GM18907 (cell line): ENCODE measurements around the gene RBKS.

Source experiments
- ATAC-seq: cut with Tn5 transposase; IDR thresholded peaks from one replicate; pipeline ENCODE4 v1.9.1; 2021; ENCODE audit warnings: mild to moderate bottlenecking, moderate library complexity; ENCODE audit not compliant: unreplicated experiment

RBKS gene

GRCh38 chr2:27803046-27803445, 87.1 kb downstream of the RBKS start:
- ATAC-seq: no peak

DNA sequence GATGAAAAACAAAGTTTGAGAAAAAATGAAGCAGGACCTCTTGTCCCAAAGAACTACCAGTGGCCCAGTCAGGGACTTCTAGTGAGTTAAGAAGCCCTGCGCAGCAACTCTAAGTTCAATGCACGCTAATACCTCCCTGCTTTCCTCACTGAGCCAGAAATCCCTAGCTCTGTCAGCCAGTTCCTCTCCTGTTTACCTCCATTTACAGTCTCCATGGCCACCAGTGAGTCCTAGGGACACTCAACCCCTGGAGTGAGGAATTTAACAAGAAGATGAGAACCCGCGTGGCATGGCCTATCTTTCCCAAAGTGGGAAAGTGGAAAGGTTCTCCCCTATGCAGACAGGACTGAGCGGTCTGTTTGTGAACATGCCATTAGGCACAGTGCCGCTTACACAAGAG, 87.6 kb downstream of the RBKS start:
- no peak for ATAC-seq

DNA sequence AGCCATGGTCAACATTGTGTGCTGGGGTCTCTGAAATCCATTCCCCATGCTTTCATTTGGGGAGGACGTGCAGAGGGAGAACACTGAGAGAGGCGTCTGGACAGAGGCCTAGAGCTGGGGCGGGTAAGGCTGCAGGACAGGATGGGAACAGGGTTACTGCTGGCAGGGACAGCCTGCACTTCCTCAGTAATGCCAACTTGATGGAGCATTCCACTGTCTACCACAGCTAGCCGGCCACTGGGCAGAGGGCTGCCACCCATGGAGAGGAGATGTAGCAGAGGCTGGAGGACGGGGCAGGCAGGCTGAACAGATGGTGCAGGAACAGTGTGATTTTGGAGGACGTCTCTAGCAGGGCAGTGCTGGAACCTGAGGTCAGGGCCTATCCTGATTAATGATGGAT, 89.3 kb downstream of the RBKS start:
- ATAC-seq: no peak

DNA sequence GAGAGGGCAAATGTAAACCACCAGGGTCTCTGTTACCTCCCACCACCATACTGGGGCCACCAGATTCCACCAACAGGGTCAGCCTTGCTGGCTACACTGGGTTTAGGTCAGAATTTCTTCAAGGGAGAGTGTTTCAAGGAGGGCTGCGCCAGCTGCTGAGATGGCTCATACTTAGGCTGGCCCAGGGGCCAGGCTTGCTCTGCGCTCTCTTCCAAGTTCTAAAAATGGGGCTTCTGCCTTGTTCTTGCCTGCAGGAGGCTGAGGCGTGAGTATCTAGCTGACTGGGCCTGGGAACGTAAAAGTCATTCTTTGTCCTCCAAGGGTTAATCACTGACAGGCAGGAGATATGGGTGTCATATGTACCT, 90.6 kb downstream of the RBKS start:
- ATAC-seq: no peak

DNA sequence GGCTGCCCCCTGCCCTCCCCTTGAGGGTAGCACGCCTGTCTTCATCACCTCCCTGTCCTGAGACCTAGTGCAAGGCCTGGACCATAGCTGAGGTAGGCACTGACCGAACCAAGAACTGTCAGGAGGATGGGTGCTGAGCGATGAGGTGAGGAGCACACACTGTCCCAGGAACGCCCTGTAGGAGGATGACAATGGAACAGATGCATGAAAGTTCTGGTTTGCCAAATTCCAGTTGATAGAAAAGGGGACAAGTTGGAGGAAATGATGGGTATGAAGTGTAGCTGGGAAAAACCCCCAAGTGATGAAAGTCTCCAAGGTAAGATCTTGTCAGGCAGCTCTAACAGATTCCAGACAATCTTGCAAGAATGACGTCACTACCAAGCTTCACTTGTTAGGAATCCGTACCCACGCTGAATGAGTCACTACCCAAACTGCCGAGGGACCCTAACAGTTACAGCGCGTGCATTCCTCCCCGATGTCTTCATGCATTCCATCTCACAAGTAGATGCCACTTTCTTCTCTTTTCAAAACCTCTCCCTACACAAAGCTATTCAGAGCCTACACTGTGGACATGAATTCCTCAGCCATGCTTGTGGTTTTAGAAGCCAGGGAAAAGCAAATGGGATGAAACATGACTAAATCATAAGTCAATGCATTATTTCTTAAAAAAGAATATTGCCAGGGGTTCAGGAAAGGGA, 91.1 kb downstream of the RBKS start:
- ATAC-seq: no peak

- ATAC-seq: no peak
Observed at GRCh38 chr2:27798486-27798885, 91.7 kb downstream of the RBKS start.

GRCh38 chr2:27797841-27798240, 92.3 kb downstream of the RBKS start:
- no peak for ATAC-seq

GRCh38 chr2:27796791-27797765, 93.1 kb downstream of the RBKS start:
- no peak for ATAC-seq

DNA sequence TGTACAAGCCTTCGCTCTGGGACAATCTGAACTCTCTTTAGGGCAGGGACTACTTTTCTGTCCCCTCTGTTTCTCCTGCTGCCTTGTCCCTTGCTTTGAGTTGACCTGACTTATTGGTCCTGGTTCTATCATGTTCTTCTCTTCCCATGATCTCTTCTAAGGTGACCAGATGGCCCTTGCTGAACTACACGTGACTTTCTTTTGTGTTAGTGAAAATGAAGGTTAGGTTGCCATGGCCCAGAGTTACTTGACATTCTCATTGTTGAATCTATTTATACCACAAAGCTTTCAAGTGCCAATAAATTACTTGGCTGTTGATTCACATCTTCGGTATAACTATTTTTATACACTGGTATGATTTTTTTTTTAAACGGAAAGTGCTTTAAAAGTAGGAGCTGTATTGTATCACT, 94.3 kb downstream of the RBKS start:
- no peak for ATAC-seq

DNA sequence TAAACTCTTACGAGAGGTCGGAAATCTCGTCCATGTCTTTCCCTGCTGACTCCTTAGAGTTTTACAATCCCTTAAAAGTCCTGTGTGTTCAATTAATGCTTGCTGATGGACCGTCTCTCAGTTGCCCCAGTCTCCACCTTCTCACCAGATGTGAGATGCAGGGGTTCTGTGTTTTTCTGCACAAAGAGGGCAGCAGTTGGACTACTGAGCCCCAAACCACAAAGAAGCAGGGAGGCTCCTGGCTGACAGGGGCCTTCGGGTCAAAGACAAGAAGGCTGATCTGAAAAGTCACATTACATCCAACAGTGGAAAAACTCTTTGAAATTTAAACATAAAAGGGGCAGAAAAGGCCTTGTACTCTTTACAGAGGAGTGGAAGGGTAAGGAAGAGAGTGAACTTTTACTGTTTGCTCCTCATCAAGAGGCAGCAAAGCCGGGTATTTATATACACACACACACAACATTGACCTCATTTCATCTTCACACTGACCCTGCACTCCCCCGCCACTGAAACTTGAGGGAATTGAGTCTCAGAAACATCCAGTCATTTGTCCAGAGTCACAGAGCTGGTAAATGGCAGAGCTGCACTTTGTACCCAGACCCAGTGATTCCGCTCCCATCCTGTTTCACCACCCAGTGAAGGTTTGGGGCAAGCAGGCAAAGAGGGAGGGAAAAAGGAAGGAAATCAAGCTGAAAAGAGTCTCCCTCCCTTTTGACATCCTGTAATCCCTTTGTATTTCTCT, 94.9 kb downstream of the RBKS start:
- ATAC-seq: no peak

DNA sequence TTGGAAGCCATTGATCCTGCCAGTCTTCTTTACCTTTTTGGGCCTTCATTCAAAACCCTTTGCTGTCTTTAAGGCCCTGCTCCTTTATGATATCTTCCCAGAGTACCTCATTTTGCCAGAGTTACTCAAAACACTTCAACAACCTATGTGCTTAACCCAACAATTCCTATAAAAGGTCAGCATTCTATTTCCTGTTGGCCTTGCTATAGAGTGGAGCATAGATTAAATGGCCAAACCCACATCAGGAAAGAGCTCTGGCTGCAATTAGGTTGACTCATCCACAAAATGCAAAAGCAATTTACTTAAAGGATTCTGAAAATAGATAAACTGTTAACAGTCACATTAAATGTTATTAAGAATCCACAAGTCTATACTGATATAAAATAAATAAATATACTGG, 97.4 kb downstream of the RBKS start:
- no peak for ATAC-seq

DNA sequence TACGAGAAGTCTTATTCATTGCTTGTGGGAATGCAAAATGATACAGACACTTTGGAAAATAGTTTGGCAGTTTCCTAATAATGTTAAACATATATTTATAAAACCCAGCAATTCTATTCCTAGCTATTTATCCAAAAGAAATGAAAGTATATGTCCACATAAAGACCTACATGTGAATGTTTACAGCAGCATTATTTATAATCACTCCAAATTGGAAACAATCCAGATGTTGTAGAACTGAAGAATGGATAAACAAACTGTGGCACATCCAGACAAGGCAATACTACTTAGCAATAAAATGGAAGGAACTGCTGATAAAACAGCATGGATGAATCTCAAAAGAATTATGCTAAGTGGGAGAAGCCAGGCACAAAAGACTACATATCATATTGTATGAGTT, 99.4 kb downstream of the RBKS start:
- ATAC-seq: no peak

DNA sequence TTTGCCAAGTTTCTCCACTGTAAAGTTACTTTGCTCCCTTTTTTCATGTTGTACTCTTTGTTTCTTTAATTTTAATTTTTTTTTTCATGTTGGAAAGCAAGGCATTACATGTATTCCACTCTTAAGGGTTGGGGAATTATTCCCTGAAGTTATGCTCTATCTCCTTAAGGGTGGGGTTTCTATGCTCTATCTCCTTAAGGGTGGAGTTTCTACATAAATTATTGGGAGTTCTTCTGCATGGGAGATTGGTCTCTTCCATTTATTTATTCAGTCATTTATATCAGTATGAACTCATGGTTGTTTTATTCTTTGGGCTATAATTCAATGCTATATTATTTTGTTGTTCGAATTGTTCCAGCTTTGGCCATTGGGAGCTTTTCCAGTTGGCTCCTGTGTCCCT, 107.5 kb downstream of the RBKS start:
- ATAC-seq: no peak

- no peak for ATAC-seq
Observed at GRCh38 chr2:27781496-27781895, 108.7 kb downstream of the RBKS start.

DNA sequence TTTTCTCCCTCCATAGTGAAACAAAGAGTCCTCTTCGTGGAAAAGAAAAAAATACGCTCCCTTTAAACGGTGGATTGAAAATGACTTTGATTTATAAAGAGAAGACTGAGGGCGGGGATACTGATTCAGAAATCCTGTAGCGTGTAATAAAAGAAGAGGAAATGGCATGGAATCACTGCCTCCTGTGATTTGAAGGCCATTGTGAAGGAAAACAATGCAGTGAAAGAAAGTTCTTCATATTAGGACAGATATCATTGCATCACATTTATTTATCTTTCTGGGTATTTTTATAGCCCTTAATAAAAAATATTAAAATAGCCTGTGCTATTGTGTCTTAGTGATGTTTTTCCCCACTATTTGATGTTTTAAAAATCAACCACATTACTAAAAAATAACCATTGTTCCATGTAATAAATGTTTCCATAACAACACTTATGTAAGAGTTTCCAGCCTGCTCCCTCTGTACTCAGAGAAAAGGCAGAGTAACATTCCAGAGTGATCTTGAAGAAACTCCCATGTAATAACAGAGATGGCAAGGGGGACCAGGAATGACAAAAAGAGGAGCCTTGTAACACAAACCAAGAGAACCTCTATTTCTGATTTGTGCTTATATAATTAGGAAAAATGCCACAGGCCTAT, 110.7 kb downstream of the RBKS start:
- ATAC-seq: no peak

DNA sequence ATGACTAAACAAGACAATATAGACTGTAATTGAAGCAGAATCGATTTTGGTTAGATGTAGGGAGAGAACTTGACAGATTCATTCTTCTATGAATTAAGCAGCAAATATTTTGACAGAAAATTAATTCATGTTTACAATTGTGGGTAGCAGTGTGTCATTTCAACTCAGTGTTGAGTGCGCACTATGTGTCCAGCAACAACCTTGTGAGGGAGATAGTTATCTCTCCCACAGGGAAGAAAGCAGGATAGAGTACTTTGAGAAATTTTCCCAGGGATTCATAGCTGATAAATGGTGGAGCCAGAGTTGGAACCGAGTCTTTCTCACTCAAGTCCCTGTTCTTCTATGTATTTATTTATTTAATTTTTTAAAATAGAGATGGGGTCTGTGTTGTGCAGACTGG, 113.5 kb downstream of the RBKS start:
- ATAC-seq: no peak

GRCh38 chr2:27776097-27776496, 114.1 kb downstream of the RBKS start:
- ATAC-seq: no peak

GRCh38 chr2:27773959-27774358, 116.2 kb downstream of the RBKS start:
- ATAC-seq: no peak

DNA sequence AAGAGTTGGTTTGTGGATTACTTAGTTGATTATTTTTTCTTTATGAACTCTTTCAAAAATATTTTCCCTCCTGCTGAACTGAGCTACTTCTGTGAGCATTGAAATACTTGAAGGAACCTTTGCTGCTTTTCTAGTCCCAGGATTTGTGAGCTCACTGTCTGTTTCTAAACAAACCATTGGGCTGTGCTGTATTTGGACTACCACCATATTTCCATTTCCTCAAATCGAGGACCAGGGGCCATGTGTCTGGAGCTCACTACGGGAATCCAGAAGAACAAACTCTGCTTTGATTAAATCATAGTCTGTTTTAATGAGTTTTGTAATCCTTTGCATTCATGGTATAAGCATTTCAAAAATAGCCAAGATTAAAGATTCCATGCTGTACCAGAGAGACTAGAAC, 117.4 kb downstream of the RBKS start:
- ATAC-seq: no peak

DNA sequence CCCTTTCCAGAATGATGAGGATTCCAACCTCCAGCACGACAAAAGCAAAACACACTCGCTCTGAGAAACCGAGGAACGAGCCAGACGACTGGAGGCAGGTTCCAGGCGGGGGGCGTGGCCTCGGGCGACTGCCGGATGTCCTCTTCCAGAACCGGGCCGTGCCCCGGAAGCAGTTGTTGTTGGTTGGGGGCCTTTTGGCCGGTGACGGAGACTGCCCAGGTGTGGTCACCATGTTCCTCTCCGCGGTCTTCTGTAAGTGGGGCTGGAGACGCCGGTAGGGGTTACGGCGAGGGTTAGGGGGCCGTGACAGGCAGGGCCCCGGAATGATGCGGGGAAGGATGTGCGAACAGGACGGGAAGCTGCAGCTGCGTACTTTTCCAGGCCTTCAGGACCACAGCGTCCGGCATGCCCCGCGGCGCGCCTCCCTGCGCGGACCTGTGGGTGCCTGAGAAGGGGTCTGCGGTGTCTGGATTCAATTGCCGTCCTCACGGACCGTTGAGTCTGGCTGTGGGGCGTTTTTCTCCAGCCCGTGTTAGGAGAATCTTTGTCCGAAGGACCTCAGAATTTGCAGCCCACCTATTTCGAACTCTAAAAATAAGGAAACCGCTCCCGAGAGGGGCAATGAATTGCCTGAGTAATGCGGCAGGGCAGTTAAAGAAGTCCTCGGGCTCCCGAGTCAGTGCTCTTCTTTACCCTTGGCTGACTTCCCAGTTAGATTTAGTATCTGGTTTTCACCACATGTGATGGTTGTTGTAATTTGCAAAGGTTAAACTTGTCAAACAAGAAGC, 118.4 kb downstream of the RBKS start, which contains the start of gene MRPL33:
Gene MRPL33 (plus strand): TSS at position 172 of the 788 bp plus-strand sequence. CDS start 59 bp downstream, at position 231.
- ATAC-seq: peak; percentile 97
